Activated CD8-positive, alpha-beta T cell treated with anti-CD3 and anti-CD28 coated beads for 36 hours (primary cell): ENCODE measurements around the gene KCNA3. TPM values are rescaled to one million over a fixed set of nuclear protein-coding genes. Genes with fewer than 3 reads are reported as not detected.

Experiments
- ATAC-seq: fragments of 200-7000 bp; cut with Tn5 transposase; one replicate; pipeline ENCODE4 v1.10.0; 2021; ENCODE audit warnings: mild to moderate bottlenecking, moderate library complexity
- CTCF ChIA-PET: fragments of 350-600 bp; sonication (Branson Sonifier 250); formaldehyde crosslinking; loops from one replicate; lab custom pipeline; 2021; ENCODE audit warnings: antibody characterized with exemption; lab: Charles Lee
- POLR2A ChIA-PET: fragments of 350-600 bp; sonication (Branson Sonifier 250); formaldehyde crosslinking; loops from one replicate; lab custom pipeline; 2021; ENCODE audit warnings: antibody characterized with exemption; lab: Charles Lee
- DNase-seq: peaks from one replicate; pipeline ENCODE4 v3.0.0-alpha.2; 2020
- H3K27ac Mint-ChIP-seq: one replicate; pipeline ENCODE4 v1.8.0; 2021; ENCODE audit warnings: mild to moderate bottlenecking, mixed read lengths
- H3K27me3 Mint-ChIP-seq: one replicate; pipeline ENCODE4 v1.8.0; 2021; ENCODE audit warnings: mixed read lengths
- H3K36me3 Mint-ChIP-seq: one replicate; pipeline ENCODE4 v1.8.0; 2021; ENCODE audit warnings: low read depth, mixed read lengths
- H3K4me1 Mint-ChIP-seq: one replicate; pipeline ENCODE4 v1.8.0; 2021; ENCODE audit warnings: low read depth, mixed read lengths
- H3K4me3 Mint-ChIP-seq: one replicate; pipeline ENCODE4 v1.8.0; 2021; ENCODE audit warnings: mild to moderate bottlenecking, moderate library complexity, mixed read lengths
- H3K9me3 Mint-ChIP-seq: one replicate; pipeline ENCODE4 v1.8.0; 2021; ENCODE audit warnings: mixed read lengths
- CTCF ChIP-seq: fragments of 200-600 bp; IDR thresholded peaks from one replicate; pipeline ENCODE4 v1.8.0; 2022; ENCODE audit warnings: antibody characterized with exemption, mild to moderate bottlenecking
- intact Hi-C: fragments of 100-400 bp; cut with micrococcal nuclease; formaldehyde crosslinking; loops from one replicate; pipeline ENCODE4 v1.10.0; 2022
- total RNA-seq, 2 experiments: library from RNA; stranded (reverse); gene quantifications; one replicate each; pipeline ENCODE4 v1.2.3, GENCODE V29; 2021

KCNA3 gene
- total RNA-seq = 10 to 100 TPM; 15.5 to 16.2 TPM

- Mint-ChIP-seq H3K4me3 (peak within 1 kb of the TSS; percentile 100), H3K27me3 (no peaks in the 10 kb centered on the region), H3K27ac (peak within 1 kb of the TSS; percentile 98), H3K9me3 (no peaks in the 10 kb centered on the region), H3K4me1 (peaks cover 30% of the 10 kb centered on the region), H3K36me3 (peaks cover 11% of the 10 kb centered on the region)
- CTCF ChIA-PET = interaction anchor here (0.9 to 5.1 kb wide), 19 partner anchors 9 to 200 kb away, joined by 3 to 36 read pairs (median 4); no protein-coding TSS in a partner anchor
- ATAC-seq = peak; percentile 28
- POLR2A ChIA-PET = interaction anchor here (1.0 to 6.2 kb wide), 15 partner anchors 9 to 336 kb away, joined by 3 to 88 read pairs (median 8); no protein-coding TSS in a partner anchor
- intact Hi-C loops = loop anchor here (5.0 to 10.0 kb wide), 2 partner anchors 200 to 543 kb away; partner anchors contain the start of gene CD53
- DNase-seq = peak; percentile 74
- peak; percentile 47 for TF ChIP-seq CTCF
Observed at GRCh38 chr1:110674337-110675059, at the start of gene KCNA3. Gene KCNA3 (minus strand): TSS chr1:110674940. CDS start chr1:110674809, 131 bp downstream.

- H3K27ac Mint-ChIP-seq = no peak overlapping the region
- H3K4me1 Mint-ChIP-seq = peaks cover 20% of the 10 kb centered on the region
- ChIA-PET POLR2A (no interaction called here), CTCF (interaction anchor here (1.2 kb wide), 1 partner anchor 30 kb away, joined by 3 read pairs; no protein-coding TSS in a partner anchor)
- no peak overlapping the region for H3K4me3 Mint-ChIP-seq
- intact Hi-C loops = no loop called here
- H3K9me3 Mint-ChIP-seq = no peaks in the 10 kb centered on the region
- TF ChIP-seq CTCF = no peak
- DNase-seq (no peak), ATAC-seq (no peak)
- no peaks in the 10 kb centered on the region for H3K27me3 Mint-ChIP-seq
- H3K36me3 Mint-ChIP-seq = no peaks in the 10 kb centered on the region
Observed at GRCh38 chr1:110722807-110723206, 48.1 kb upstream of the KCNA3 start.

- no peak for DNase-seq
- TF ChIP-seq CTCF = no peak
- H3K27me3 Mint-ChIP-seq = no peaks in the 10 kb centered on the region
- no peak for ATAC-seq
- CTCF ChIA-PET = no interaction called here
- no peaks in the 10 kb centered on the region for H3K36me3 Mint-ChIP-seq
- H3K4me1 Mint-ChIP-seq = no peaks in the 10 kb centered on the region
- H3K4me3 Mint-ChIP-seq = no peak overlapping the region
- intact Hi-C loops = no loop called here
- H3K9me3 Mint-ChIP-seq = no peaks in the 10 kb centered on the region
- no peak overlapping the region for H3K27ac Mint-ChIP-seq
- POLR2A ChIA-PET = no interaction called here
Observed at GRCh38 chr1:110719908-110720307, 45.2 kb upstream of the KCNA3 start.

- Mint-ChIP-seq H3K4me1 (peaks cover 4% of the 10 kb centered on the region), H3K27me3 (no peaks in the 10 kb centered on the region), H3K27ac (no peak overlapping the region), H3K36me3 (no peaks in the 10 kb centered on the region), H3K4me3 (no peak overlapping the region), H3K9me3 (no peaks in the 10 kb centered on the region)
- ATAC-seq (no peak), DNase-seq (no peak)
- POLR2A ChIA-PET = no interaction called here
- TF ChIP-seq CTCF = no peak
- CTCF ChIA-PET = interaction anchor here (0.8 kb wide), 2 partner anchors 8 to 47 kb away, joined by 3 to 4 read pairs; no protein-coding TSS in a partner anchor
- intact Hi-C loops = no loop called here
Observed at GRCh38 chr1:110718452-110718851, 43.7 kb upstream of the KCNA3 start.

GRCh38 chr1:110717179-110717578 lies 42.4 kb upstream of the KCNA3 start:
- ATAC-seq (no peak), DNase-seq (no peak)
- intact Hi-C loops = no loop called here
- H3K4me1 Mint-ChIP-seq = peaks cover 12% of the 10 kb centered on the region
- H3K27ac Mint-ChIP-seq = no peak overlapping the region
- H3K4me3 Mint-ChIP-seq = no peak overlapping the region
- ChIA-PET CTCF (no interaction called here), POLR2A (no interaction called here)
- no peak for TF ChIP-seq CTCF
- H3K36me3 Mint-ChIP-seq = no peaks in the 10 kb centered on the region
- H3K27me3 Mint-ChIP-seq = no peaks in the 10 kb centered on the region
- H3K9me3 Mint-ChIP-seq = peaks cover 4% of the 10 kb centered on the region
